ENCODE data around the gene KCNN3.

Gene KCNN3

DNA sequence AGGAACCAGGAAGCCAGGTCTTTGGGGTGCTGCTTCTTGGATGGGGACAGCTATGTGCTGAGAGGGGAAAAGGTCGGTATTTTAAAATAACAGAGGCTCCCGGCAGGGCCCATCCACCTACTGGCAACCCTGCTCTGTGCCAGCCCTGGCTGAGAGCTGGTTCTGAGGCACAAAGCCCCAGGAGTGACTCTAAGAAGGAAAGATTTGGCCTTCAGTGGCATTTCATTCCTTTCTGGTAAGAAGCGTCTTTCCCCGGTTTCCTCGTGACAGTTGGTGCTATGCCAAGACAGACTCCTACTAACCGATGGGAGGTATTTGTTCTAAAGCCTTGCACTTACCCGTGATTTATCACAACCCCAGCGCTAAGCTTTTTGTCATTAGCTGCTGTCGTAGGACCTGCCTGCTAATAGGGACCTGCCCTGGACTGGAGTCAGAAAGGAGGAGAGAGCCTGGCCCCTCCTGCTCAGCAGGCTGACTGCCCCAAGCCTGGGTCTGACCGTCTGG, 139.0 kb downstream of the KCNN3 start:
- DNase-seq (ENCODE audit: low read depth in 2 of 2, low spot score in 1 of 2): no peak

DNA sequence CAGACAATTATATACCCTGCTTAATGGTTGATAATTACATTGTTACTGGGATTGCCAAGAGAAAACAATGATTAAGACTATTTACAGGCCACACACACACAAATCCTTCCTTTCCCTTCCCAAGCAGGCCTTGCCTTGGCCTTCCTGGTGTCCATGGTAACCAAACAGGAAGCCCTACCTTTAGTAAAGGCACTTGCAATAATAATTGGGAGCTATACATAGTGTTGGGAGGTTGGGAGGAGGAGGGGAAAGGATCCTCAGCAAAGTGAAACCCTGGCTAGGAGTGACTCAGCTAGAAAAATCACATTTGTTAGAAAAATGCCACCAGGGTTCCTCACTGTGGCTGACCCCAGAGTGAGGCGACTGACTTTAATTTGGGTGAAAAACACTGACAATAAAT, 139.8 kb downstream of the KCNN3 start:
- DNase-seq (ENCODE audit: low read depth in 2 of 2, low spot score in 1 of 2): no peak

DNA sequence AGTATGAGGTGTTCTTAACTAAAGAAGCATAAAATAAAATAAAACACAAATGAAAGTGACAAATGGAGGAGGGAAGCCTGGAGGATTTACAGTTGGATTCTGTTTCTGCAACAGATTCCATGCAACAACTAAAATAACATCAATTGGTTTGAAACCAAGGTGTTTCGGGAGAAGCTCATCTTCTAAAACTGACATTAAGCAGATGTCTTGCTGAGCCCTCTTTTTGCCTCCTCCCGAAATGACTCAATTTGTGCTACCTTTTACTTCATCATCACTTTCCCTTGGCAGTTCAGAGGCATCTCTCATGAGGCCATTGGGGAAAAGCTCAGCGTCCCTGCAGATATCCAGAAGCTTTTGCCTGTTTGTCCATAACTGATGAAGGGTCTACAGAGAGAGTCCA, 140.5 kb downstream of the KCNN3 start:
- DNase-seq (ENCODE audit: low read depth in 2 of 2, low spot score in 1 of 2): no peak

DNA sequence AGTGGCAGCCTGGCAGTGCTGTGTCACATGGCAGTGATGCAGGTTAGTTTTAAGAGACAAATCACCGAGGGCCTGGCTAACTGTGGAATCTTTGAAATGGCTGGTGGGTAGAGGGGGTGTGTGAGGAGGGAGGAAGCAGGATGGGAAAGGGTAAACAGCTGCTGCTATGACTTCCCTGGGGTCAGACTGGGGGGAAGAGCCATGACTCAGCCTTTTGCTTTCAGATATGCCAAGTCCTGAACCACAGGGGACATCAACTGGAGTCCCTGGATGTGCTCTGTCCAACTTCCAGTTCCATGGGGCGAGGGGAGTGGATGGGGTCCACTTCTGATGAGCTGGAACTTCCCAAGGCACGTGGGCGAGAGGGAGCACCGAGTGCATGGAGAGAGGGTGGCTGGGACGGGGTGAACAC, 141.0 kb downstream of the KCNN3 start:
- DNase-seq (ENCODE audit: low read depth in 2 of 2, low spot score in 1 of 2): no peak

DNA sequence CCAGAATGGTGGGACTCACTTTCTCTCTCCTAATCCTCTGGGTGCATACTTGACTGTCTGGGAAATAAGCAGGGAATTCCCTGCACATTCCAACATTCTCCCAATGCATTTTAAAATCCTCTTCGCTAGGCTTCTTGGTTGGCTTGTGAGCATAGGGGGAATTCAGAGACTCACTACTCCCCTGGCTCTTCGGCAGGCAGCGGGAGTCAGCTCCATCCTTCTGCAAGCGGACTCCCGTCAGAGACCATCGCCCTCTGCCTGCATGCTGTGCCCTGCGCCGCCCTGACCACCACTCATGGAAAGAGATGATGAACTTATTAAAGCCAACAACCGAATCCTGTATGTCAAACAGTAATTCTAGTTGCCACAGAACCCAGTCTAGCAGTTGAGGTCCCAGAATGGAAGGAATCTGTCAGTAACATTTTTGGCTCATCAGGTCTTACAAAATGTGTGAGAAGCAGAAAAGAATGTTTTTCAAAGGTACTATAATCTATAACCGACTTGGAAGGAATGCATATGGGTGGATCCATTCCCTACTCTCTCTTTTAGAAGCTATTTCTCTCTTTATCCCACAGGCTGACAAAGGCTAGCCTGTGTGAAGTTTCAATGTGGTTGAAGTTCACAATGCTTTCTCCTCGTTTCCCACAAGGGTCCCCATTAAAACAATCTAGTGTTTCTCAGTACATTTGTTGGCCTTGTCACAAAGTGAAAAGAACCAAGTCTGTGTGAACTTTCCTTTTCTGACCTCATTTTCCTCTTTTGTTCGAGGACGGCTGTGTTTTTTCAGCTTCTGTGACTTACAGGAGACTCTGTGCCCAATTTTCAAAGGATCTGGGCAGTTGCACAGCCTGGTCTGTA, 143.0 kb downstream of the KCNN3 start:
- DNase-seq (ENCODE audit: low read depth in 2 of 2, low spot score in 1 of 2): no peak

DNA sequence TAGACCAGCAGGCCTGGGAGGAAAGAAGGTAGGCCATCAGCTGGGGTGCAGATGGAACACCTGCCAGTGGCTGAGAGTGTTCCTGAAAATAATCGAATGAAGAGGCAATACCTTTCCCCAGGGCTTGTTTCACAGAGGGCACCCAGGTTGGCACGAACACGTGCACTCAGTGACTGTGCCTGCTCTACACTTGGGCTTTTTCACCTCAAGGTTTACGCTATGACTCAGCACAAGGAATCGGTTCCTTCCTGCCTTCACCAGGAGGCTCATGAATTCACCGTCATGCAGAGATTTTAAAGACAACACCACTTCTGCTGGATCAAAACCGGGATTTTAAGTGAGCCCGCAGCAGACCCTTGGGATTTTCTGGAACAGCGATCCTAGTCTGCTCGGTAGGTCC, 143.6 kb downstream of the KCNN3 start:
- DNase-seq (ENCODE audit: low read depth in 2 of 2, low spot score in 1 of 2): no peak

DNA sequence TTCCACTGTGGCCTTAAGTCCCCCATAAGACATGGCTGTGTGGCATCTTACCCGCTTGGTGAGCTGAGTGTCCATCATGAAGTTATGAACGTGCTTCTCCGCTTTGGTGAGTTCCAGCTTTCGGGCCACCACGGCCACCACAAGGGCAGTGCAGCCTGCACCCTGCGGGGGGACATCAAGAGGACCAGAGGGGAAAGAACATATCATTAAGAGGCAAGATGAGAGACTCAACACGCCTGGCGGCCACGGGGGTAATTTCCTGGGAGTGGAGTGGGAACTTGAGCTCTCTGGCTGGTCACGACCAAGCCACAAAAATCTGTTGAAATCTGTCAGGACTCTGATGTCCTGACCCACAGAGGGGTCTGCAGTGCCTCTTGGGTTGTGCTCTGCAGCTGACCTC, 144.2 kb downstream of the KCNN3 start:
- no peak for DNase-seq (ENCODE audit: low read depth in 2 of 2, low spot score in 1 of 2)

DNA sequence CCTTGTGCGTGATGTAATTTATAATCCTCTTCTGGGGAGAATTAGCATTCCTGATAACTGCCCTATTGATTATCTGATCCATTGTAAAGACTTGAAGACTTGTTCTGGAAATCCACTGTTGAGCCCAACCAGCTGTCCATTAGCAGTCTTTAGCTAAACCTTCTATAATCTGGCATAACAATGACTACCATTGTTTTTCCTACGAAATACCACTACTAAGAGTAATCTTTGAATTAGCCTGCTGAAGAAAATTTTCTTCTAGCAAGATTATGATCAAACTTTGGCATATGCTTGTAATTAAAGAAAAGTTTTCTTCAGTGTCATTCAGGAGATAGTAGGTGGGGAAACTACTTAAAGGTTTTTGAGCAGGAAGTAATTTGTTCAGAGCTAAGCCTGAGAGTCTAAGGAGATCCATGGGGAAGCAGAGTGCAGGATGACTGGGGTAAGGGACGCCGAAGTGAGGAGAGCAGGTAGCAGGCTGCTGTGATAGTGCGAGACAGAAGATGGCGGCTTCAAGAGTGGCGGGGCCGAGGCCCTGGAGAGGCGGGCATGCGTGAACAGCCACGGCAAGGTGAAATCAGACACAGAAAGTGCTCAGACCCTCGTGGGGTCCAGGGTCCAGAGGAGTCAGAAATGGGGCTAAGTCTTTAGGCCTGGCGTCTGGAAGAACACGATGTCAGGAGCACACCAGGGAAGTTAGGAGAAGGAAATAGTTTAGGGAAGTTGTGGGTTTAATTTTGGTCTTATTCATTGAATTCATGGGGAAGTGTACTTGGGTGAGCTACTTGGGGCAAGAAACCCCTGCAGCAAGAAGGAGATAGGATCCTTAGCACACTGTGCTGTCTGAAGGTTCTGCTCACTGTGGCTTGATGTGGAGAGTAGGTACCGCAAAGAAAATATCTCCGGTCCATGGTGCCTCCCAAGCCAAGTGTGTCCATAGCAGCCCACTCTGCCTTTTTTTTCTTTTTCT, 149.5 kb downstream of the KCNN3 start:
- no peak for DNase-seq (ENCODE audit: low read depth in 2 of 2, low spot score in 1 of 2)

DNA sequence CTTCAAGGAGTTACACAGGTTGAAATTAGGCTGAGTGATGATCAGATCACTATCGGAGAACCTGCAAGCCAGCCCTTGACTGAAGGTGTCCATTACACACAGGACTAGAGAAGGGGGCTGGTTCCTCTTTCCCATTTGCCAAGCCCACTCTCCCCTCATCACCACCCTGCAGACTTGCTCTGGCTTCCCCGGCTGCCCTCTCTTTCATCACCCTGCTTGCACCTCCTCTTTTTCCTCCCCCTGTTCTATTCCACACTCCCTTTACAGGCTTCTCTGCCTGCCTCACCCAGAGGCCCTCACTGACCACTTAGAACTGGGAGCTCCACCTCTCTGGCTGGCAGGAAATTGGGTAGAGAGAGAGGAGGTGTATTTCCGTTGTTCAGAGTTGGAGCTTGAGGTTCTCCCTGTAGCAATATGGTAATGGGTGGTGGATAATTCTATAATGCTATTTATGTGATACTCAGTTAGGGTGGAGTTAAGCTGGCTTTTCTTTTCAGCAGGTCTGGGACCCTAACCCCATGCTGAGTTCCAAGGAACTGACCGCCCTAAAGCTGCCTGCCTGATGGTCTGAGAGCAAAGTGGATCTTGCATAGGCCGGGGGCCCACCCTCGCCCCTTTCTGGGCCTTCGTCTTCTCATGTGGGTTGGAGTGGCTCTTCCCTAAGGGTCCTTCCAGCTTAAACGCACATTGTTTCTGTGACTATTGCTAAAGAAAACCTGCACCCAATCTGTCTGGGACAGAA, 150.3 kb downstream of the KCNN3 start:
- no peak for DNase-seq (ENCODE audit: low read depth in 2 of 2, low spot score in 1 of 2)

DNA sequence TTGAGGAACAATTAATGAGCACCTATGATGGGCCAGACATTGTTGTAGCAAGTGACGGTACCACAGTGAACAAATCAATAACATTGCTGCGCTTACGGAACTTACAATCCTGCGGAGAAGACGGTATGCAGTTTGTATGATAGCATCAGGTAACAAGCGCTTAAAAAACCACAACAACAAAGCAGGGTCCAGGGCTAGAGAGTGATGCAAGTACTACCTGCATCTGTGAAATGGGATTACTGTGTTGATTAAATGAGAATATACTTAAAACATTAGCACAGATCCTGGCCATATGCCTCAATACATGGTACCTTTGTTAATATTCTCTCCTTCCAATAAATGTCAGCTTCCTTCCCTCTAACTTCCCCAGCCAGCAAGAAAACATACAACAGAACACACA, 151.5 kb downstream of the KCNN3 start:
- no peak for DNase-seq (ENCODE audit: low read depth in 2 of 2, low spot score in 1 of 2)

DNA sequence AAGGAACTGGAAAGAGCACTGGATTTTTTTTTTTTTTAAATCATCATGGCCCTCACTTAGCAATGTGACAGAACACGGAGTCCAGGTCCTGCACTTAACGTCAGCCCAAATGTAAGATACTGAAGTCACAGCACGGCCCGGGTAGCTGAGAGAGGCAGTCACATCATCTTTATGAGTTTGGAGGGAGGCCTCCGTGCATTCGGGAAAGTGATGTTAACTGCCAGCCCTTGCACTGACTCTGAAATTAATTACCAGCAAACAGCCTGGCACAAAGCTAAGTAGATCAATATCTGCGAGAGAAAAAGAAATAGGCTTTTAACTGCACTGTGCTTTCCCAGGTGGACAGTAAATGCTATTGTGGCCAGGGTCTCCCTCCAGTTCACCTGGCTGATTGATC, 152.6 kb downstream of the KCNN3 start:
- DNase-seq (ENCODE audit: low read depth in 2 of 2, low spot score in 1 of 2): no peak

DNA sequence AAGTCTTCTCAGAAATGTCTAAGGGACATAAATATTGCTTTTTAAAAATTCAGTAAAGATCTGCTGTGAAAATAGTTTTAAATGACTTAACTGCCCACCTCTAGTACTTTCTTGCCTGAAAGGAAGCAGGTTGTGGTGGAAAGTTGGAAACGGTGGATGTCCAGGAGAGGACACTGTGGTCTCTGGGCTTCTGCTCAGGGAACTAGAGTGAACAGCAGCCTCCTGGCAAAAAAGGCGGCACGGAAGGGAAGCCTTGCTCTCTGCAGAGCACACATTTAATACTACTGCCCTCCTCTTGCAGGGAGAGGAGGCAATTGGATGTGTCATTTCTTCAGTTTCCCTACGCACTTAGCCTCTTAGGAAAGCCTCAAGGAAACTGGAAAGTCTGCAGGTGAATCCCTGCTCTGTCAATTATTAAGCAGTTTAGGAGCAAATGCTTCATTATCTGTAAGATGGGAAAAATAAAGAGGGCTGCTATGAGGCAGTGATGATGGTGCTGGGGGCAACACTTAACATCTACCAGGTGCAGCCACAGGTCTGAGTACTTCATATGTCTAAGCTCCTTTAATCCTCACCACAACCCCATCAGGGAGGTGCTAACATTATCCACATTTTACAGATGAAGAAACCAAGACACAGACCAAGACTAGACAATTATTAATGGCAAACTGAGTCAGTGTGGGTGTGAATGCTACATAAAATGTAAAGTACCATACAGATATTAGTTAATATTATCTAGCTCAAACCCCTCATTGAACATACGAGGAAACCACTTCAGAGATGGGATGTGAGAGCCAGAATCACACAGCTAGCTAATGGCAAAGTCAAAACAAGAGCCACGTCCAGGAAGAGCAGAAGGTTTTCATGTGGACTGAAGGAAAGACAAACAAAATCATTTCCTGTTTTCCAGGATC, 153.2 kb downstream of the KCNN3 start:
- DNase-seq (ENCODE audit: low read depth in 2 of 2, low spot score in 1 of 2): no peak

DNA sequence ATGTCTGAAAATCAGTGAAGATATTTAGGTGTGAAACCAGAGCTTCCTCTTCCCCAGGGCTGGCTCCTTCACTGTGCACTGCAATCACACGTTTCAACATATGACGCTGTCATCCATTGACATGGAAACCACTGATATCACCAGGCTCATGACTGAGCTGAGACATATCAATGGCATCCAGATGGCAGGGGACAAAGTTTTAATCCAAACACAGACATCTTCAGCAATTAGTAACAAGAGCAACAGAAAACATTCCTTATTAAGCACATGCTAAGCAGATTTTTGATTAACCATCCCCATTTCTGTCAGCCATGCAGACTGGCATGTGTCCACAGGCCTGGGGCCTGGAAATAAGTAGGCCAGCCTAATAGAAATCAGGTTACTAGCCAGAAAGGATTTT, 154.1 kb downstream of the KCNN3 start:
- no peak for DNase-seq (ENCODE audit: low read depth in 2 of 2, low spot score in 1 of 2)

DNA sequence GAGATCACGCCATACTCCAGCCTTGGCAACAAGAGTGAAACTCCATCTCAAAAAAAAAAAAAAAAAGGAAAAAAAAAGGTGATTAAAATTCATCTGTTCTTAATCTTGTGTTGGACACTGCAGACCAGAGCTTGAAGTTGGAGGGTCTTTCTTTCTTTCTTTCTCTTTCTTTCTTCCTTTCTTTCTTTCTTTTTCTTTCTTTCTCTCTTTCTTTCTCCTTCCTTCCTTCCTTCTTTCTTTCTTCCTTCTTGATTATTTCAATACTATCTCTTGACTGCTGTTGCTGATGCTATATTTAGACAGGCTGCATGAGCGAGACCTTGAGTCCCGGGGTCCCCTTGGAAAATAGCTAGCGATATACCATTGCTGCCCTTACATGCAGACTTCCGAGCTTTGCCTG, 154.7 kb downstream of the KCNN3 start:
- no peak for DNase-seq (ENCODE audit: low read depth in 2 of 2, low spot score in 1 of 2)

DNA sequence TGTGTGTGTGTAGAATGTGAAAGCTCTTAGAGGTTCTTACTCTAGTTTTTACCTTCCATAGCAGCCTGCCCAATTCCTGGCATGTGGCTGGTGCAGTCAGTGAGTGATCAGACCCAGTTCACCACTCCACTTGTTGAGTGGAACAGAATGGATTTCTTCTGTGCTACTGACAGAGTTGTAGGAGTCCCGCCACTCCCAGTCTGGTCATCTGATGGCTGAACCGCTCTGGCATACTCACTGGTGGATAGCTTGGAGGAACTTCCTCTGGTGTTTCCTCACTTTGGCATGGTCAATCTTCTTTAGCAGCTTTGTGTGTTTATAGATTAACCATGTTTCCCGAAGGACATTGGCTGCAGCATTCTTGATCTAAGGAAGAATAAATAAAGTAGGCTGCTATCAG, 155.4 kb downstream of the KCNN3 start:
- no peak for DNase-seq (ENCODE audit: low read depth in 2 of 2, low spot score in 1 of 2)

DNA sequence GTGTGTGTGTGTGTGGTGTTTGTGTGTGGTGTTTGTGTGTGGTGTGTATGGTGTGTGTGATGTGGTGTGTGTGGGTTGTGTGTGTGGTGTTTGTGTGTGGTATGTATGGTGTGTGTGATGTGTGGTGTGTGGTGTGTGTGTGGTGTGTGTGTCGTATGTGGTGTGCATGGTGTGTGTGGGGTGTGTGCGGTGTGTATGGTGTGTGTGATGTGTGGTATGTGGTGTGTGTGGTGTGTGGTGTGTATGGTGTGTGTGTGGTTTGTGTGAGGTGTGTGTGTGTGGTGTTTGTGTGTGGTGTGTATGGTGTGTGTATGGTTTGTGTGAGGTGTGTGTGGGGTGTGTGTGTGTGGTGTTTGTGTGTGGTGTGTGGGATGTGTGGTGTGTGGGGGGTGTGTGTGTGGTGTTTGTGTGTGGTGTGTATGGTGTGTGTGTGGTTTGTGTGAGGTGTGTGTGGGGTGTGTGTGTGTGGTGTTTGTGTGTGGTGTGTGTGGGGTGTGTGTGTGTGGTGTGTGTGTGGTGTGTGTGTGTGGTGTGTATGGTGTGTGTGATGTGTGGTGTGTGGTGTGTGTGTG, 155.9 kb downstream of the KCNN3 start:
- no peak for DNase-seq (ENCODE audit: low read depth in 2 of 2, low spot score in 1 of 2)

DNA sequence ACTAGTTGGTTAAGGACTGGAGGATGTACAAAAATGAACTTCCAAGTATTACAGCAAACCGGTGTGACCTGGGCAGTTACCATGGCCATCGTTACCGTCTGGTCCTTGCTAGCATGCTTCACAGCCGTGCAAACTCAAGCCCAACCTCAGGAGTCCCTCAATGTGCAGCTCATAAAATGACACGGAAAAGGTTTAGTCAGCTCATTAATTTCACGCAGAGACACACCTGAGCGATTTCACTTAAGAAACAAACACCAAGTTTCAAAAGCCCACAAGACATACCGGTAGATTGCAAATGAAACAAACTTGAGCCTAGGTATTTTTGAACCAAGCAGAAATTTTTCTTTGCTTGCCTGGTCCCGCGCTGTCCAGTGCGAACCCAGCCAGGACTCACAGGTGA, 157.1 kb downstream of the KCNN3 start:
- DNase-seq (ENCODE audit: low read depth in 2 of 2, low spot score in 1 of 2): no peak

DNA sequence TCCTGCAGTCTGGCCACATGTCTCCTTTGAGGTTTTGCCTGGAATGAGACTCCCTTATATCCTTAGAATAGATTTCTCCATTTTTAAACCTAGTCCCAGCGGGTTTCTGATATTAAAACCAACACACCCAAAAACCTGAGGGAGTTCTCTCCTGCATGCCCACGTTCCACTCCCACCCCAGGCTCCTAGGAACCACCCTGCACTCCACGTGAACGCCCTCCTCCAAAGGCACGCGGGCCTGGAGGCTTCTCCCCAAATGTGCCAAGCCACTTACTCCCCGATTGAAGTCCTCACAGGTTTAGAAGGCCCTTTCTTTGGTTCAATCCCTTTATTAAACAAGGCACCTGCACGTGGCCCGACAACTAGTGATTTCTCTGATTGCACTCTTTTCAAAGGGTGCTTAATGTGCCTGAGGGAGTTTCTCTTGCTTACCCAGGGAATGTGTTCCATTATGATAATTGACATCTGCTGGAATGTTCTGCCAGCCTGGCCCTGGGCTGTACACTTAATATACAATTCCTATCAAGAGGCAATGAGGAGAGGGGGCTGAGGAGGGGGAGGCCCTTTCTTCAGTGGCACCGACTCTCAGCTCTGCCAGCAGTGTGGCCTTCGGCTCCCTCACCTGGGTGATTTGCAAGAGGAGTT, 157.8 kb downstream of the KCNN3 start:
- no peak for DNase-seq (ENCODE audit: low read depth in 2 of 2, low spot score in 1 of 2)

DNA sequence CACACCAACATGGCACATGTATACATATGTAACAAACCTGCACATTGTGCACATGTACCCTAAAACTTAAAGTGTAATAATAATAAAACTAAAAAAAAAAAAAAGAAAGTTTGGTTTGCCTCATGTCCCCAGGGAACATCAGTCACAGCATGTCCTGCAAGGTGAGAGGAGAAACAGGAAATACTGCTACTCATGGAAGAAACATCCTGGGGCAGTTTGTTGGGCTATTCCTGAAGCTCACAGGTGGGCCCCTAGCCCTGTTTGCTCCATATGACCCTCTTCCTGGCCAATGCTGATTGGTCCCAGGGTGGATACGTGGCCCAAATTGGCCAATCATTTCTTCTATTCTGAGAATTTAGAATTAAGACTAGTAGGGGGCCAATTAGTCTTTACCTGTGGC, 158.7 kb downstream of the KCNN3 start:
- DNase-seq (ENCODE audit: low read depth in 2 of 2, low spot score in 1 of 2): no peak

Measured in stimulated activated CD8-positive, alpha-beta memory T cell treated with anti-CD3 and anti-CD28 coated beads, Interleukin-4, amount 100 ng/mL, for 1 hour (primary cell).